ENCODE results near the gene UBE2L5. TPM values are rescaled to one million over a fixed set of nuclear protein-coding genes. Genes with fewer than 3 reads are reported as not detected.
A peak's percentile ranks its signal among the peaks of the same experiment; 100 is the strongest.
"Not testable (repeated sequence)": the region's sequence is repeated elsewhere in the genome, so short reads cannot be mapped to it uniquely, and the experiment has no call there.

Gene UBE2L5
- total RNA-seq, 2 experiments from 2014 or later, result 0.22 to 1.8 TPM

GRCh38 chr13:30440910-30441703 is 18.8 kb downstream of the UBE2L5 start:
- intact Hi-C loops (cut with micrococcal nuclease; ENCODE audit: unreplicated experiment), result loop anchor here (10.0 kb wide), 1 partner anchor 294 kb away; the partner anchor contains the start of gene ALOX5AP
- peak; percentile 69 for DNase-seq (ENCODE audit: low spot score)

GRCh38 chr13:30442926-30443325 is 20.6 kb downstream of the UBE2L5 start:
- CTCF ChIA-PET (ENCODE audit: unreplicated experiment), result interaction anchor here (1.5 to 3.9 kb wide), 2 partner anchors 13 to 68 kb away, joined by 6 to 17 read pairs; no protein-coding TSS in a partner anchor
- Histone ChIP-seq H3K36me3 (ENCODE audit: insufficient read depth, low read length) (peaks cover 21% of the 10 kb centered on the region), H3K9me3 (ENCODE audit: low read length) (peaks cover 18% of the 10 kb centered on the region; the same call in 1 of the 2 replicates), H3K4me2 (ENCODE audit: low read length) (peak overlapping the region; percentile 92), H3K4me3 (ENCODE audit: low read depth, low read length, poor library complexity, severe bottlenecking) (peak overlapping the region; percentile 87), H3K4me1 (ENCODE audit: insufficient read depth, low read length, poor library complexity, severe bottlenecking) (peaks cover 74% of the 10 kb centered on the region), H3K9me2 (ENCODE audit: insufficient read depth, low read length) (no peaks in the 10 kb centered on the region), H3K79me2 (ENCODE audit: insufficient read depth, low read depth, low read length) (peaks cover 29% of the 10 kb centered on the region), H2AFZ (ENCODE audit: low read length) (peak overlapping the region; percentile 64; the same call in 1 of the 2 replicates), H4K20me1 (ENCODE audit: insufficient read depth, low read length) (no peaks in the 10 kb centered on the region), H3K27ac (ENCODE audit: low read depth, low read length, poor library complexity, severe bottlenecking) (peak overlapping the region; percentile 98)
- intact Hi-C loops (cut with micrococcal nuclease; ENCODE audit: unreplicated experiment), result loop anchor here (2.0 to 10.0 kb wide), 2 partner anchors 20 to 292 kb away; partner anchors contain the start of genes ALOX5AP and UBE2L5
- POLR2A ChIA-PET, result interaction anchor here (0.6 to 16.4 kb wide), 17 partner anchors 9 to 173 kb away, joined by 3 to 235 read pairs (median 5); partner anchors contain the start of genes KATNAL1 and UBE2L5
- BruUV-seq (replicated peaks), result no TSS peak
- DNase-seq (ENCODE audit: low spot score), result peak; percentile 89
- TF ChIP-seq EZH2phosphoT487 (IDR thresholded peaks at IDR 0.05; ENCODE audit: borderline replicate concordance, low read depth, low read length) (no peak), CTCF (conservative IDR thresholded peaks at IDR 0.05; ENCODE audit: low read length) (no peak)

More at GRCh38 chr13:30440910-30441703, 18.8 kb downstream of the UBE2L5 start:
- Histone ChIP-seq H3K9me2 (ENCODE audit: insufficient read depth, low read length) (no peaks in the 10 kb centered on the region), H3K9me3 (ENCODE audit: low read length) (peaks cover 18% of the 10 kb centered on the region; the same call in 1 of the 2 replicates), H2AFZ (ENCODE audit: low read length) (peak overlapping the region; percentile 91), H3K27ac (ENCODE audit: low read depth, low read length, poor library complexity, severe bottlenecking) (peak overlapping the region; percentile 98), H3K4me1 (ENCODE audit: insufficient read depth, low read length, poor library complexity, severe bottlenecking) (peaks cover 84% of the 10 kb centered on the region), H3K79me2 (ENCODE audit: insufficient read depth, low read depth, low read length) (peaks cover 11% of the 10 kb centered on the region), H3K4me3 (ENCODE audit: low read depth, low read length, poor library complexity, severe bottlenecking) (peak overlapping the region; percentile 12), H3K36me3 (ENCODE audit: insufficient read depth, low read length) (peaks cover 6% of the 10 kb centered on the region), H3K4me2 (ENCODE audit: low read length) (peak overlapping the region; percentile 92), H4K20me1 (ENCODE audit: insufficient read depth, low read length) (no peaks in the 10 kb centered on the region)
- no peak for TF ChIP-seq CTCF (conservative IDR thresholded peaks at IDR 0.05; ENCODE audit: low read length)
- TF ChIP-seq EZH2phosphoT487 (IDR thresholded peaks at IDR 0.05; ENCODE audit: borderline replicate concordance, low read depth, low read length), result no peak
- ChIA-PET POLR2A (interaction anchor here (0.7 to 16.4 kb wide), 12 partner anchors 12 to 190 kb away, joined by 3 to 235 read pairs (median 4); partner anchors contain the start of genes HMGB1 and UBE2L5), CTCF (ENCODE audit: unreplicated experiment) (interaction anchor here (3.9 kb wide), 1 partner anchor 66 kb away, joined by 17 read pairs; no protein-coding TSS in a partner anchor)
- no TSS peak for BruUV-seq (replicated peaks)

GRCh38 chr13:30443491-30443890 is 21.2 kb downstream of the UBE2L5 start:
- ChIA-PET CTCF (ENCODE audit: unreplicated experiment) (interaction anchor here (1.5 to 3.9 kb wide), 2 partner anchors 14 to 69 kb away, joined by 6 to 17 read pairs; no protein-coding TSS in a partner anchor), POLR2A (interaction anchor here (0.6 to 16.4 kb wide), 20 partner anchors 9 to 173 kb away, joined by 3 to 235 read pairs (median 5); partner anchors contain the start of genes KATNAL1 and UBE2L5)
- H3K9me2 ChIP-seq (ENCODE audit: insufficient read depth, low read length); H2AFZ ChIP-seq (ENCODE audit: low read length); BruUV-seq (replicated peaks); H4K20me1 ChIP-seq (ENCODE audit: insufficient read depth, low read length): not testable (repeated sequence)
- Histone ChIP-seq H3K4me3 (ENCODE audit: low read depth, low read length, poor library complexity, severe bottlenecking) (peak overlapping the region; percentile 87), H3K79me2 (ENCODE audit: insufficient read depth, low read depth, low read length) (peaks cover 34% of the 10 kb centered on the region), H3K27ac (ENCODE audit: low read depth, low read length, poor library complexity, severe bottlenecking) (peak overlapping the region; percentile 98), H3K36me3 (ENCODE audit: insufficient read depth, low read length) (peaks cover 25% of the 10 kb centered on the region), H3K4me2 (ENCODE audit: low read length) (peak overlapping the region; percentile 92), H3K9me3 (ENCODE audit: low read length) (peaks cover 18% of the 10 kb centered on the region; the same call in 1 of the 2 replicates), H3K4me1 (ENCODE audit: insufficient read depth, low read length, poor library complexity, severe bottlenecking) (peaks cover 73% of the 10 kb centered on the region)
- DNase-seq (ENCODE audit: low spot score), result peak; percentile 61
- intact Hi-C loops (cut with micrococcal nuclease; ENCODE audit: unreplicated experiment), result loop anchor here (2.0 to 10.0 kb wide), 2 partner anchors 21 to 291 kb away; partner anchors contain the start of genes ALOX5AP and UBE2L5

Measured in OCI-LY7 (cell line).